Adrenal gland (tissue), 5 donors: Measurements from ENCODE around the gene SNX30.

ENCODE experiments used
- CTCF ChIP-seq, 6 experiments: fragments of 450-650 bp in 4 of 6; fragments of 200-600 bp in 2 of 6; sonication (generic) in 1 of 6; IDR thresholded peaks; 1 replicate in 5 of 6; 2 replicates in 1 of 6; pipeline versions ENCODE4 v1.5.1 to v1.8.0; 2016 to 2021; ENCODE audit warnings: antibody characterized with exemption in 6 of 6, mild to moderate bottlenecking in 2 of 6, moderate library complexity in 1 of 6
- POLR2A ChIP-seq, 2 donors: fragments of 450-650 bp; IDR thresholded peaks; one replicate each; pipeline ENCODE4 v1.6.1; 2017; ENCODE audit warnings: antibody characterized with exemption in 2 of 2, mild to moderate bottlenecking in 2 of 2, moderate library complexity in 1 of 2
- donor health status: DM: no; HTN: no; CAD: no.

- TF ChIP-seq POLR2A (IDR thresholded peaks at IDR 0.05): no peak
- no peak for TF ChIP-seq CTCF (IDR thresholded peaks at IDR 0.05)
Observed at GRCh38 chr9:112869917-112870316, 119.4 kb downstream of the SNX30 start.
